ENCODE measurements around the gene ABCB8.

GRCh38 chr7:151047976-151048815 is 19.9 kb downstream of the ABCB8 start, which contains the start of gene ASIC3:
- TF ChIP-seq SP4 (IDR thresholded peaks at IDR 0.05; ENCODE audit: low read length) (no peak), EZH2 (IDR thresholded peaks at IDR 0.05; ENCODE audit: low read depth, low read length, severe bottlenecking) (no peak), TBP (IDR thresholded peaks at IDR 0.05; ENCODE audit: low read depth, low read length) (no peak), TCF12 (IDR thresholded peaks at IDR 0.05; ENCODE audit: low read depth, low read length) (no peak), ATF3 (IDR thresholded peaks at IDR 0.05; ENCODE audit: insufficient read depth, low read depth, low read length) (no peak), POLR2AphosphoS5 (IDR thresholded peaks at IDR 0.05; ENCODE audit: low read depth, low read length) (no peak), MAX (IDR thresholded peaks at IDR 0.05) (no peak), PHF8 (conservative IDR thresholded peaks at IDR 0.05; ENCODE audit: low read depth, low read length) (no peak)
